Activated T-cell treated with anti-CD3 and anti-CD28 coated beads for 48 hours (primary cell): Measurements from ENCODE around the gene PPP6R2.

Source experiments
- DNase-seq: peaks from one replicate; pipeline ENCODE4 v3.0.0-alpha.2; 2020; ENCODE audit warnings: low read depth

The PPP6R2 gene

DNA sequence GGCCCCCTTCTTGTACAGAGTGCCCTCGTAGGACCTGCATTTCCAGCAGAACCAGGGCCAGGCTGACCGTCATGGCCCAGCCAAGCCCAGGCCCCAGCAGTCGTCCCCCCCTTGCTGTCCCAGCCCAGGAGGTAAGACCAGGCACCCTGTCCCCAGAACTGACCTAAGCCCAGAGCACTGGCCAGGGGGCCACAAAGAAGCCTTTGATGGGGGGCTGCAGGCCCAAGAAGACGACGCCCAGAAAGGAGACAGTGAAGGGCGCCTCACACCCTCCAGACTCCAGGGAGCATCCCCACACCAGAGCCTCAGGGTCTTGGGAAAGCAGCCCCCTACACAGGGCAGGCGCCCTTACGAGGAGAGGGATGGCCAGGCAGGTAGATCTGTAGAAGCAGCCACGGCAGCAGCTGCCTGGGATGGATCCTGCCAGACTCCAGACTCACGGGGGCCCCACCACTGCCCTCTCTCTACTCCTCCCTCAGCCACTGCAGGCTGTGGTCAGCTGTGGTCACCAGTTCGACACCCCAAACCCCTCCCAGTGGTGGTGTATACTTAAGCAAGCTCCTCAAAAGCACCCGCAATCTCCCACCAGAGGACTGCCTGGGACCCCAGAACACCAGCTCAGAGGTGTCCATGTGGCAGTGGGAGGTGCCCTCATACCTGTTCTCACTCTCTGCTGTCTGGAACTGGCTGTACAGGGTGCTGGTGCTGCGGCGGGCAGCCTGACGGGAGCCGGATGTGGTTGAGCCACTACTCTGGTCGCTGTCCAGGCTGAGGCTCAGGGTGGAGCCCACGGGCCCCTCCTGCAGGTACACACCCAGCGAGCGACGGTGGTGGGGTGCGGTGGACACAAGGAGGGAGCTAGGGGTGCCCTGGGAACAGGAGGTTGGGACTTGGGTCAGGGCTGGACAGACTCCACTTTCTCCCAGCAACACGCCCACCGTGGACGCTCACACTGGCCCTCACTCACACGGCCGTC is 104.7 kb downstream of the PPP6R2 start:
- DNase-seq, result no peak

GRCh38 chr22:50452649-50453048 is 109.5 kb downstream of the PPP6R2 start:
- DNase-seq, result no peak

DNA sequence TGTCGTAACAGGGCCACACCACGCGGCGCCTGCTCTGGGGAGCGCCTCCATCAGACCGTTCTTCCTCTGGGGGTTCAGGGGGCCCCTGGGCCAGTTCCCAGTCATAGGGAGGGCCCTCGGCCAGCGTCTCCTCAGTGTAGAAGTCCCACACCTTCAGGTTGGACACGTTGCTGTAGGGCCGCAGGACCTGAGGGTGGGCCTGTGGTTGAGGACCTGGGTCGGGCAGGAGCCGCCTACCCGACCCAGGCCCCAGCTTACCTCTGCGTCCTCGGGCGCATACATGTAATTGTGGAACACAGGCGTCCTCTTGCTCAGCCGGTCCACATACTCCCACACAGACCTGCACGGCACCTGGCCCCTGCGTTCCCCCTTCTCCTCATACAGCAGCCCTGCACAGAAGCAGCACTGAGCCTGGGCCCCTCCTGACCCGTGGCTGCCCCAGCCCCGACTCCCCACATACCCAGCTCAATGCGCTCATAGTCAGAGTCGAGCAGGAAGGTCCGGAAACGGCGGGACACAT is 111.5 kb downstream of the PPP6R2 start:
- no peak for DNase-seq

DNA sequence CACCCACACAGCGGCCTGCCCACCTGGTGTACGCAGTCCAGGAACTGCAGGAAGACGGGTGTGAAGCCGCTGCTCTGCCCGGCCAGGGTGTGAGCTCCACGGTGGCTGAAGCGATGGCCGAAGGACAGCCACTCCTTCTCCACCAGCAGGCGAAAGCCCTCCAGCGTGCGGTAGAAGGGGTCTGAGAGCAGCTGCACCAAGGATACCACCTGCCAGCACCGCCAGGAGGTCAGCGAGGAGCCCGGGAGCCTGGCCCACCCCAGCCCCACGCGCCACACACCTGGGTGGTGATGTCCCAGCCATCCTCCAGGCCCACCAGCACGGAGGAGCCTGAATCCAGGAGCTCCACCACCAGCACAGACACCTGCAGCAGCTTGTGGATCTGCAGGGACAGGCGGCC is 112.1 kb downstream of the PPP6R2 start:
- no peak for DNase-seq

DNA sequence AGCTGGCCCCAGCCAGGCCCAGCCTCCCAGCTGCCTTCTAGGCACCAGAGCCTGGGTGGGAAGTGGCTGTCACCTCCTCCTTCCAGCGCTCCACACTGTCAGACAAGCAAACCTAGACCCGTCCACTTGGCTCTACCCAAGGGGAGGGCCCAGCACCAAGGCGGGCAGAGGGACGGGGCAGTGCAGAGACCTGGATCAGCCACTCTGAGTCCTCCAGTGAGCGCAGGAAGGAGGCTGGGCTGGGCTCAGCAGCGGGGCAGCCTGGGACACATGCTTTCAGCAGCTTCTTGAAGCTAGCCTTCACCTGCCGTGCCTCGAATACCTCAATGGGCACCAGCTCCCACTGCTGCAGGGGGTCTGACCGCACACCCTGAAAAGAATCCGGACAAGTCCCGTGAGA is 112.9 kb downstream of the PPP6R2 start:
- no peak for DNase-seq

GRCh38 chr22:50456466-50457234 is 113.5 kb downstream of the PPP6R2 start:
- no peak for DNase-seq

GRCh38 chr22:50459016-50459415 is 115.9 kb downstream of the PPP6R2 start:
- DNase-seq, result no peak

DNA sequence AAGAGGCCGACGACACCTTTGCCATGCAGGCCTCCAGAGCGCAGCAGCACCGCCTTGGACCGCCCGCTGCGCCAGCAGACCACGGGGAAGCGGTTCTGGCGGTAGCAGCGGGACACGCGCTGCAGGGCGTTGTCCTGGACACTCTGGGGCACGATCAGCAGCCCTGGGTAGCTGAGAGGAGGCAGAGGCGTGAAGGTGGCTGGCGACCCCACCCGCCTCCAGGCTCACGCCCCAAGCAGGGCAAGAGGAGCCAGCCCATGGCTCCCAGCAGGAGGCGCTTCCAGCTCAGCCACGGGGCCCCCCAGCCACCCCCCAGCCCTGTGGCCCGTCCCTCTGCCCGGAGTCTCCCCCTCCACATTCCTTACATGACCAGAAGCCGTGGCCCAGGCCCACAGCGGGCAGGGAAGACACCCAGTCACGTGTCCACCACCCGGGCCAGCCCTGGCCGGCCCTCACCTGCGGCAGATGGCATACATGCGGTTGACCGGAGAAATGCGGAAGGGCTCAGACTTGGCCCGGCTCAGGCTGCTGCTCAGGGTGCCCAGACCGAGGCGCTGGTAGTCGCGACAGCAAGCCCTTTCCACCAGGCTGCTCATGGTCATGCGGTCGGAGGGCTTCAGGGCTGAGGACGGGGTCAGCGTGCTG is 116.5 kb downstream of the PPP6R2 start:
- DNase-seq, result no peak

DNA sequence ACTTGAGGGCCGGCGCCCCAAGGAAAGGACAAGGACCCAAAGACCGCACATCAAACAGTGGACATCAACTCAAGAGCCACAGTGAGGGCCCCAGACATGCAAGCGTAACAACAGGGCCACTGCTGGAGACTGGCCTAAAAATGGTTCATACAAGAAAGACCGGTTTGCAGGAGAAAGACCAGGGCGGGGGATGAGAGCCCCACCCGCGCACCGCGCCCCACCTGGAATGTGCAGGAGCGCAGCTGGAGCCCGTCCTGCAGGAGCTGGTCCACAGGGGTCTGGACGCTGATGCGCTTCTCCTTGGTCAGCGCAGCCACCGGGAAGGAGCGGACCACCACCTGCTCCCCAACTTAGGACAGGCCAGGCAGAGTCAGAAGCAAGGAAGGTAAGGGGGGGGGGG is 117.8 kb downstream of the PPP6R2 start:
- DNase-seq, result no peak

- no peak for DNase-seq
Measured at GRCh38 chr22:50461536-50461935, 118.4 kb downstream of the PPP6R2 start.

- no peak for DNase-seq
Measured at GRCh38 chr22:50461979-50462540, 118.9 kb downstream of the PPP6R2 start.

GRCh38 chr22:50463188-50463900 is 120.2 kb downstream of the PPP6R2 start:
- DNase-seq, result no peak

GRCh38 chr22:50464451-50464850 is 121.3 kb downstream of the PPP6R2 start:
- no peak for DNase-seq

DNA sequence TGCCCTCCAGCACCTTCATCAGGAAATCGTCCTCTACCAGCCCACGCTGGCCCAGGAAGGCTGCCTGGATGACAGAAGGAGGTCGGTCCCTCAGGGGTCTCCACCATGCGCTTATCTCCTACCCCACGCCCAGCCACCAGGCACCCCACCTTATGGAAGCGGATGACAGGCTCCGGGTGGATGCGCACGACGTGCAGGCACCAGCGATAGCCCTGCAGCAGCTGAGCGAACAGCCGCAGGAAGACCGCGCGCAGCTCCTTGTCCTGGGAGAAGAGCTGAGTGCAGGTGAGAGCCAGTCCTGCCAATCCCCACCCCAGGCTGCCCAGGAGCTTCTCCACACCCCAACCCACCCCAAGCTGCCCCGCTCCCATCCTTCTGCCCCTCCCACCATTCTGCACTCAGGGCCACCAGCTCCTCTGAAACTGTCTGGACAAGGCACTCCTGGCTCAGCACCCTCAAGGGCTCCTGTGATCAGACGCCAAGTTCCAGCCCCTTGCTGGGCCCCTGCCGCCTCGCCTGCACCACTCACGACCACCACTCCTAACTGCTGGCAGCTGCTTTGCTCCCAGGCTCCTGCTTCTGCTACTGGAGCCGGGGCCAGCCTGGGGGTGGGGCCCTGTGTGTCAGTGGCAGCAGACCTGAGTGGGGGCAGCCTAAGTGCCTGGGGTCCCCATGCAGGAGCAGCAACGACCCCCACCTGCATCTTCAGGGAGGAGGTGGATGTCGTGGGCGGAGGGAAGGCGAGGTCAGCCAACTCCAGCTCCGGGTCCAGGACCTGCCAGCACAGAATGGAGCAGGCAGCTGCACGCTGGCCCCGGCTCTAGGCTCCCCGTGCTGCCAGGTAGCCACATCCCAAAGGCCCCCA is 122.2 kb downstream of the PPP6R2 start:
- DNase-seq, result no peak

DNA sequence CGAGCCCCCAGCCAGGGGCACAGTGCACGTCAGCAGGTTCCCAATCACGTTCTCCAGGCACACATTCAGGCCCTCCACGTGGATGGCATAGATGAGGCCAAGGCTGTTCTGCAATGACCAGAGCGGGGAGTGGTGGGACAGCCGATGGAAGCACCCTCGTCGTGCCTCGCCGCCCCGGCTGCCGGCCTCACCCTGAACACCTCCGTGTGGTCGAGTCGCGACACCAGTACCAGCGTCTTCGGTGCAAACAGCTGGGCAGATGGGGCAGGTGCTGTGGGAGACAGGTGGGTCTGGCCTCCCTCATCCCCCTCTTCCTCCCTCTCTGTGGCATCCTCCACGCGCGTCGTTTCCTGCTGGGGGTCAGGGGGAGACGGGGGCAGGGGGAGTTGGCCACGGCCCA is 124.2 kb downstream of the PPP6R2 start:
- no peak for DNase-seq

- DNase-seq, result no peak
Measured at GRCh38 chr22:50467773-50468440, 124.8 kb downstream of the PPP6R2 start.

DNA sequence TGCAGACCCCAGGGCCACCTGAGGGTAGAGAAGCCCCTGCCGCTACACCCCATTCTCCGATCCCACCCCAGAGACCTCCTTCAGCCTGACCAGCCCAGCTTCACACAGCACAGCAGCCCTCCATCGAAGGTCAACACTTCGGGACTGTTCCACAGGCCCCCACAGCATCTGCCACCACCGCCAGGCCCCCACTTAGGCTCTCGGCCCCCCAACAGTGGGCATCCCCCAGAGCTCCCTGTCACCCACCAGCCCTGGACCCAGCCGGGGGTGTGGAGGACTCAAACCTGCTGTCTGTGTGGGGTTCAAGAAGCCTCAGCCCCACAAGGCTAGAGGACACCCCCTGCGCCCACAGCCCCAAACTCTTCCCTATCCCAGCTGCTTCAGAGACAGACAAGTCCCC is 125.5 kb downstream of the PPP6R2 start:
- no peak for DNase-seq

DNA sequence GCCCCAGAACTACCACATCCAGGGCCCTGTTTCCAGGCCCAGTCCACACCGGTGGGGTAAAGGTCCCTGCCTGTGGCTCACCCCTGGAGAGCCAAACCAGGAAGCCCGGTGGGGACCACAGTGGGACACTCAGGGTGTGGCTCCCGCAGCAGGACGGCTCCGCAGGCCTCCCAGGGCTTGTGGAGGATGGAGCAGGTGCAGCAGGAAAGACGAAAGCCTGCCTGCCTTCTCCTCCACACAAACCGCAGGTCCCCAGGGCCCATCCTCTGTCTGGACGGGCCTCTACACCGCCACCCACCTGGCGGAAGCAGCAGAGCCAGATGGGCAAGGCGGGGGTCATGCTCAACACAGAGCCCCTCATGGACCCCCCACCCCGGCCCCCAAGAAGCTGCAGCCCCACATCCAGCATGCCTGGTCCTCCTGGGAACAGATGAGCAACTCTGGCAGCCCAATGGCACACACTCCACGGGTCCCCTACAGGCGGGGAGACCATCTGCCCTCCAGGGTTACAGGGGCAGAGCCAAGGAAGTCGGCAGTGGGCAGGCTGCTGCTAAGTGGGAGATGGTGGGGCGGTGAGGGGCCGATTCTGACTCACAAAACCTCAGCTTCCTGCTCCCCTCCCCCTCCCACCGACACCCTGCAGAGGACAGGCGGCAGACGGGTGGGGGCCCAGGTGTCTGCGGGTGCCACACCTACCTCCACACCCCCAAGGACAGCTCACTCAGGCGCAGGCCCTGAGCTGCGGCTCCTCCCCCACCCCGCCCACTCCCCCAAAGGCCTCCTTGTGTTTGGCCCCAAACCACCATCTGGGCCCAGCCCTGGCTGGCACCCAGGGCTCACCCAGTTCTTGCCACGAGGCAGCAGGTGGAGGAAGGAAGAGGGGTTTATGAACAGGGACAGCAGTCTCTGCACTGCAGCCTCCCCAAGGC is 126.5 kb downstream of the PPP6R2 start:
- DNase-seq, result peak; percentile 88

GRCh38 chr22:50470491-50470890 is 127.4 kb downstream of the PPP6R2 start:
- DNase-seq, result no peak
